Measurements from ENCODE around the gene CA4.

GRCh38 chr17:60149691-60150582, at the start of gene CA4:
- TF ChIP-seq, protein P1, sequence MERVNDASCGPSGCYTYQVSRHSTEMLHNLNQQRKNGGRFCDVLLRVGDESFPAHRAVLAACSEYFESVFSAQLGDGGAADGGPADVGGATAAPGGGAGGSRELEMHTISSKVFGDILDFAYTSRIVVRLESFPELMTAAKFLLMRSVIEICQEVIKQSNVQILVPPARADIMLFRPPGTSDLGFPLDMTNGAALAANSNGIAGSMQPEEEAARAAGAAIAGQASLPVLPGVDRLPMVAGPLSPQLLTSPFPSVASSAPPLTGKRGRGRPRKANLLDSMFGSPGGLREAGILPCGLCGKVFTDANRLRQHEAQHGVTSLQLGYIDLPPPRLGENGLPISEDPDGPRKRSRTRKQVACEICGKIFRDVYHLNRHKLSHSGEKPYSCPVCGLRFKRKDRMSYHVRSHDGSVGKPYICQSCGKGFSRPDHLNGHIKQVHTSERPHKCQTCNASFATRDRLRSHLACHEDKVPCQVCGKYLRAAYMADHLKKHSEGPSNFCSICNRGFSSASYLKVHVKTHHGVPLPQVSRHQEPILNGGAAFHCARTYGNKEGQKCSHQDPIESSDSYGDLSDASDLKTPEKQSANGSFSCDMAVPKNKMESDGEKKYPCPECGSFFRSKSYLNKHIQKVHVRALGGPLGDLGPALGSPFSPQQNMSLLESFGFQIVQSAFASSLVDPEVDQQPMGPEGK (CRISPR knock-in tag; IDR thresholded peaks at IDR 0.05; ENCODE audit: borderline replicate concordance) = no peak
- TF ChIP-seq RARB (CRISPR knock-in tag; IDR thresholded peaks at IDR 0.05) (no peak), TOX (CRISPR knock-in tag; IDR thresholded peaks at IDR 0.05; ENCODE audit: borderline replicate concordance) (no peak), CREB5 (CRISPR knock-in tag; IDR thresholded peaks at IDR 0.05; ENCODE audit: low read depth) (no peak), TSHZ2 (CRISPR knock-in tag; IDR thresholded peaks at IDR 0.05) (no peak), ZFP30 (CRISPR knock-in tag; IDR thresholded peaks at IDR 0.05) (no peak), ZC3H10 (CRISPR knock-in tag; IDR thresholded peaks at IDR 0.05) (no peak), ZNF70 (CRISPR knock-in tag; IDR thresholded peaks at IDR 0.05) (no peak), OSR1 (CRISPR knock-in tag; IDR thresholded peaks at IDR 0.05) (no peak), TCF4 (CRISPR knock-in tag; IDR thresholded peaks at IDR 0.05; ENCODE audit: borderline replicate concordance) (no peak), SNAI2 (CRISPR knock-in tag; IDR thresholded peaks at IDR 0.05) (no peak), PPARA (CRISPR knock-in tag; IDR thresholded peaks at IDR 0.05; ENCODE audit: borderline replicate concordance) (no peak)
